ENCODE measurements around the gene DENR.

DNA sequence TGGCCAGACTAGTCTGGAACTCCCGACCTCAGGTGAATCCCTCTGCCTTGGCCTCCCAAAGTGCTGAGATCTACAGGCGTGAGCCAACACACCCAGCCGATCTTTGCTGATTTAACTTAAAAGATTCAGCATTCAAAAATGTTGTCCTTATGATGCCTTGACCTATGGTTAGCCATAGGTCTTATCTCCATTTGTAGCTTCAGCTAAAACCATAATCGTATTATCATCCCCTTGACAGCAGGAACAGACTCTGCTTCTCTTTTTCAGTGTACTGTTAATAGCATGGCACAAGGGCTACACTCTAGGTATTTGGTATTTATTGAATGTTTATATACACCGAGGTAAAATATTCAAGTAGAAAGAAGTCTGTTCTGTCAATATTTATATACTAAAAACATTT is 37.0 kb downstream of the DENR start:
- TF ChIP-seq, protein P1, sequence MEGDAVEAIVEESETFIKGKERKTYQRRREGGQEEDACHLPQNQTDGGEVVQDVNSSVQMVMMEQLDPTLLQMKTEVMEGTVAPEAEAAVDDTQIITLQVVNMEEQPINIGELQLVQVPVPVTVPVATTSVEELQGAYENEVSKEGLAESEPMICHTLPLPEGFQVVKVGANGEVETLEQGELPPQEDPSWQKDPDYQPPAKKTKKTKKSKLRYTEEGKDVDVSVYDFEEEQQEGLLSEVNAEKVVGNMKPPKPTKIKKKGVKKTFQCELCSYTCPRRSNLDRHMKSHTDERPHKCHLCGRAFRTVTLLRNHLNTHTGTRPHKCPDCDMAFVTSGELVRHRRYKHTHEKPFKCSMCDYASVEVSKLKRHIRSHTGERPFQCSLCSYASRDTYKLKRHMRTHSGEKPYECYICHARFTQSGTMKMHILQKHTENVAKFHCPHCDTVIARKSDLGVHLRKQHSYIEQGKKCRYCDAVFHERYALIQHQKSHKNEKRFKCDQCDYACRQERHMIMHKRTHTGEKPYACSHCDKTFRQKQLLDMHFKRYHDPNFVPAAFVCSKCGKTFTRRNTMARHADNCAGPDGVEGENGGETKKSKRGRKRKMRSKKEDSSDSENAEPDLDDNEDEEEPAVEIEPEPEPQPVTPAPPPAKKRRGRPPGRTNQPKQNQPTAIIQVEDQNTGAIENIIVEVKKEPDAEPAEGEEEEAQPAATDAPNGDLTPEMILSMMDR (IDR thresholded peaks at IDR 0.05; ENCODE audit: insufficient read depth, low read length), result no peak
- TF ChIP-seq POLR2AphosphoS5 (IDR thresholded peaks at IDR 0.05; ENCODE audit: low read depth) (no peak), GABPA (IDR thresholded peaks at IDR 0.05; ENCODE audit: low read depth) (no peak)

Measured in HL-60 (cell line).